Prostate gland (tissue), 2 donors: ENCODE measurements around the gene SEMG2. TPM values are rescaled to one million over a fixed set of nuclear protein-coding genes. Genes with fewer than 3 reads are reported as not detected.
A peak's percentile ranks its signal among the peaks of the same experiment; 100 is the strongest.

ENCODE experiments used
- DNase-seq: peaks from one replicate; pipeline ENCODE4 v3.0.0-alpha.2; 2019; ENCODE audit warnings: low spot score
- H3K27ac ChIP-seq, 2 donors: fragments of 200-600 bp; sonication (generic); 2 replicates each; pipeline ENCODE4 v1.5.1; 2017 to 2019
- H3K27me3 ChIP-seq: fragments of 200-600 bp; sonication (generic); replicated peaks from 2 replicates; pipeline ENCODE4 v1.5.1; 2019; ENCODE audit not compliant: insufficient read depth
- H3K36me3 ChIP-seq, 2 donors: fragments of 200-600 bp; sonication (generic); 1 replicate in 1 of 2; 2 replicates in 1 of 2; pipeline versions ENCODE4 v1.5.1 to v1.8.1; 2017 to 2019
- H3K4me1 ChIP-seq: fragments of 200-600 bp; sonication (generic); replicated peaks from 2 replicates; pipeline ENCODE4 v1.5.1; 2019
- H3K4me3 ChIP-seq, 2 donors: fragments of 200-600 bp; sonication (generic); 2 replicates each; pipeline ENCODE4 v1.5.1; 2017 to 2019
- H3K9me3 ChIP-seq: fragments of 200-600 bp; sonication (generic); 2 replicates; pipeline ENCODE4 v1.5.1; 2017
- CTCF ChIP-seq, 4 experiments: fragments of 200-600 bp in 2 of 4; fragments of 450-650 bp in 2 of 4; sonication (generic) in 2 of 4; IDR thresholded peaks; 1 replicate in 3 of 4; 2 replicates in 1 of 4; pipeline ENCODE4 v1.5.1; 2016 to 2019; ENCODE audit warnings: antibody characterized with exemption in 4 of 4, mild to moderate bottlenecking in 2 of 4, moderate library complexity in 2 of 4
- POLR2A ChIP-seq: fragments of 450-650 bp; IDR thresholded peaks from one replicate; pipeline ENCODE4 v1.6.1; 2016; ENCODE audit warnings: antibody characterized with exemption, mild to moderate bottlenecking
- POLR2AphosphoS5 ChIP-seq: sonication (generic); formaldehyde crosslinking; IDR thresholded peaks from one replicate; pipeline ENCODE4 v1.6.1; 2017; ENCODE audit warnings: antibody characterized with exemption
- WGBS: methylation state at CpG from one replicate; pipeline ENCODE4 v1.1.5; 2018; 5-methylcytosine and 5-hydroxymethylcytosine counted together
- intact Hi-C: fragments of 100-400 bp; cut with DNase I; formaldehyde crosslinking; loops from one replicate; pipeline ENCODE4 v1.14.2; 2022
- total RNA-seq, 2 donors: library from RNA; depleted of rRNA; stranded (reverse); fragments of >200 nt; gene quantifications; one replicate each; pipeline ENCODE4 v1.1.0, GENCODE V29; 2016

SEMG2 gene
- total RNA-seq, 2 donors from 2014 or later: 0.18 to 70.5 TPM

GRCh38 chr20:45226287-45226686, 5.1 kb downstream of the SEMG2 start:
- WGBS: 95% methylated on average over 1 of the region's 1 CpG
- no peak for DNase-seq

GRCh38 chr20:45229264-45230056, 8.3 kb downstream of the SEMG2 start:
- no peak for DNase-seq
- intact Hi-C loops: no loop called here
- no peaks in the 10 kb centered on the region for H3K9me3 ChIP-seq

More at GRCh38 chr20:45226287-45226686, 5.1 kb downstream of the SEMG2 start:
- no peak overlapping the region for H3K27ac ChIP-seq
- no peak overlapping the region for H3K4me3 ChIP-seq
- no peak for TF ChIP-seq POLR2A
- no peak for TF ChIP-seq CTCF (IDR thresholded peaks at IDR 0.05)
- no peaks in the 10 kb centered on the region for H3K4me1 ChIP-seq
- intact Hi-C loops: no loop called here
- no peaks in the 10 kb centered on the region for H3K27me3 ChIP-seq
- H3K36me3 ChIP-seq: no peaks in the 10 kb centered on the region
- H3K9me3 ChIP-seq: no peaks in the 10 kb centered on the region

GRCh38 chr20:45230631-45231030, 9.5 kb downstream of the SEMG2 start:
- Histone ChIP-seq H3K27ac (no peak overlapping the region), H3K36me3 (no peaks in the 10 kb centered on the region), H3K4me1 (no peaks in the 10 kb centered on the region), H3K9me3 (no peaks in the 10 kb centered on the region), H3K4me3 (no peak overlapping the region), H3K27me3 (no peaks in the 10 kb centered on the region)
- TF ChIP-seq CTCF (IDR thresholded peaks at IDR 0.05) (no peak), POLR2A (no peak), POLR2AphosphoS5 (no peak)
- WGBS: 80% methylated on average over 9 of the region's 9 CpGs
- intact Hi-C loops: no loop called here
- DNase-seq: no peak

More at GRCh38 chr20:45229264-45230056, 8.3 kb downstream of the SEMG2 start:
- Histone ChIP-seq H3K27me3 (no peaks in the 10 kb centered on the region), H3K27ac (no peak overlapping the region), H3K4me3 (no peak overlapping the region), H3K36me3 (no peaks in the 10 kb centered on the region), H3K4me1 (no peaks in the 10 kb centered on the region)
- no peak for TF ChIP-seq POLR2A
- peak; percentile 13 to 56 (median 44) for TF ChIP-seq CTCF (IDR thresholded peaks at IDR 0.05)
- WGBS: 50% methylated on average over 18 of the region's 18 CpGs

- 65% methylated on average over 4 of the region's 4 CpGs for WGBS
- H3K4me3 ChIP-seq: no peak overlapping the region
- intact Hi-C loops: no loop called here
- no peaks in the 10 kb centered on the region for H3K9me3 ChIP-seq
- H3K36me3 ChIP-seq: no peaks in the 10 kb centered on the region
- no peaks in the 10 kb centered on the region for H3K27me3 ChIP-seq
- H3K27ac ChIP-seq: no peak overlapping the region
- DNase-seq: no peak
- H3K4me1 ChIP-seq: no peaks in the 10 kb centered on the region
- TF ChIP-seq POLR2A: no peak
- no peak for TF ChIP-seq POLR2AphosphoS5
- peak in 2 of 4 experiments; percentile 9 to 23 for TF ChIP-seq CTCF (IDR thresholded peaks at IDR 0.05)
Measured at GRCh38 chr20:45235995-45236394, 14.8 kb downstream of the SEMG2 start.

- Histone ChIP-seq H3K4me1 (no peaks in the 10 kb centered on the region), H3K4me3 (no peak overlapping the region), H3K27ac (no peak overlapping the region), H3K27me3 (no peaks in the 10 kb centered on the region), H3K36me3 (no peaks in the 10 kb centered on the region), H3K9me3 (no peaks in the 10 kb centered on the region)
- intact Hi-C loops: no loop called here
- no peak for TF ChIP-seq CTCF (IDR thresholded peaks at IDR 0.05)
- no peak for TF ChIP-seq POLR2A
- TF ChIP-seq POLR2AphosphoS5: no peak
- 61% methylated on average over 2 of the region's 2 CpGs for WGBS
- DNase-seq: no peak
Measured at GRCh38 chr20:45238139-45238538, 17.0 kb downstream of the SEMG2 start.
